Heart left ventricle (tissue), 13 donors: Measurements from ENCODE around the gene CFL1.

Experiments used
- CTCF ChIP-seq, 12 donors: fragments of 200-600 bp; sonication (generic) in 4 of 12; IDR thresholded peaks; one replicate each; pipeline versions ENCODE4 v1.5.0 to v1.8.0; 2018 to 2022; ENCODE audit warnings: antibody characterized with exemption in 12 of 12, mild to moderate bottlenecking in 5 of 12
- POLR2A ChIP-seq, 2 donors: fragments of 450-650 bp; IDR thresholded peaks; one replicate each; pipeline ENCODE4 v1.6.1; 2017; ENCODE audit warnings: antibody characterized with exemption in 2 of 2, mild to moderate bottlenecking in 2 of 2, moderate library complexity in 2 of 2
- donor health status: ischemic (EF 13 %, LVEDD 7.1; RV severe dilation, severe dysfunction).
- donor health status: DM: no; HTN: yes; CAD: no.
- donor health status: DM: no; HTN: no; CAD: no.
- donor health status: ischemic (EF 25% LVEDD 6.9; RV normal size, moderate dysfunction).
- donor health status: ischemic (EF 25% LVEDD 5.7; RV mildly dilated, moderate dysfunction).
- donor health status: ischemic (EF 35%, LVEDD 5.7; RV mildly dilated, moderate dysfunction).
- donor health status: nonischemic (EF 11% LVEDD 7.7; RV severe dilation, severe dysfunction).
- donor health status: DM: yes; HTN: yes; CAD: no.
- donor health status: PGD.
- donor health status: ischemic (EF 29% LVEDD 5.4; RV normal size, mild dysfunction).
- donor health status: nonischemic (EF 23%, LVEDD 6.1; RV moderate dilation, normal function).

- TF ChIP-seq CTCF (IDR thresholded peaks at IDR 0.05) (no peak), POLR2A (IDR thresholded peaks at IDR 0.05) (no peak)
Measured at GRCh38 chr11:65852508-65853245, 5.3 kb downstream of the CFL1 start.
